RWPE2 (cell line): ENCODE data around the gene CCDC93.
A peak's percentile ranks its signal among the peaks of the same experiment; 100 is the strongest.

ENCODE experiments used
- ATAC-seq: fragments of 200-7000 bp; cut with Tn5 transposase; 3 replicates; pipeline ENCODE4 v1.9.1; 2021; ENCODE audit warnings: low read depth
- DNase-seq: peaks from one replicate; pipeline ENCODE4 v3.0.0-alpha.2; 2020; ENCODE audit warnings: low spot score
- H3K27ac ChIP-seq: fragments of 450-650 bp; 2 replicates; pipeline ENCODE4 v1.5.1; 2017; ENCODE audit warnings: mild to moderate bottlenecking; ENCODE audit not compliant: poor library complexity, severe bottlenecking
- H3K27me3 ChIP-seq: fragments of 250-450 bp; sonication (Bioruptor Pico); 2 replicates; pipeline ENCODE4 v1.5.1; 2021; ENCODE audit warnings: mild to moderate bottlenecking, moderate library complexity; ENCODE audit not compliant: insufficient read depth, poor library complexity, severe bottlenecking
- H3K36me3 ChIP-seq: fragments of 250-450 bp; sonication (Bioruptor Pico); 2 replicates; pipeline ENCODE4 v1.5.1; 2020; ENCODE audit warnings: low read depth, mild to moderate bottlenecking, moderate library complexity
- H3K4me1 ChIP-seq: fragments of 250-450 bp; sonication (Bioruptor Pico); 2 replicates; pipeline ENCODE4 v1.5.1; 2021; ENCODE audit warnings: mild to moderate bottlenecking, moderate library complexity; ENCODE audit not compliant: insufficient read depth, poor library complexity, severe bottlenecking
- H3K4me3 ChIP-seq: fragments of 250-450 bp; sonication (Bioruptor Pico); 2 replicates; pipeline ENCODE4 v1.5.1; 2021; ENCODE audit warnings: mild to moderate bottlenecking, moderate library complexity; ENCODE audit not compliant: severe bottlenecking
- H3K9me3 ChIP-seq: fragments of 250-450 bp; sonication (Bioruptor Pico); 2 replicates; pipeline ENCODE4 v1.5.1; 2021; ENCODE audit warnings: mild to moderate bottlenecking, moderate library complexity; ENCODE audit not compliant: severe bottlenecking
- CTCF ChIP-seq: fragments of 450-650 bp; IDR thresholded peaks from one replicate; pipeline ENCODE4 v1.5.1; 2017; ENCODE audit warnings: mild to moderate bottlenecking, moderate library complexity; ENCODE audit not compliant: poor library complexity, severe bottlenecking

CCDC93 gene

GRCh38 chr2:118010473-118010872 lies 3.4 kb downstream of the CCDC93 start:
- H3K9me3 ChIP-seq, result no peaks in the 10 kb centered on the region
- no peak overlapping the region for H3K4me3 ChIP-seq
- H3K4me1 ChIP-seq, result peaks cover 3% of the 10 kb centered on the region
- no peak for TF ChIP-seq CTCF
- DNase-seq, result no peak
- no peaks in the 10 kb centered on the region for H3K27me3 ChIP-seq
- H3K27ac ChIP-seq, result no peak overlapping the region
- ATAC-seq, result no peak
- H3K36me3 ChIP-seq, result peaks cover 34% of the 10 kb centered on the region

- no peak for TF ChIP-seq CTCF
- peaks cover 56% of the 10 kb centered on the region for H3K36me3 ChIP-seq
- H3K27me3 ChIP-seq, result no peaks in the 10 kb centered on the region
- no peak for ATAC-seq
- no peaks in the 10 kb centered on the region for H3K9me3 ChIP-seq
- H3K27ac ChIP-seq, result no peak overlapping the region
- no peak for DNase-seq
- H3K4me3 ChIP-seq, result no peak overlapping the region
- H3K4me1 ChIP-seq, result no peaks in the 10 kb centered on the region
Observed at GRCh38 chr2:118006861-118007260, 7.0 kb downstream of the CCDC93 start.

- no peaks in the 10 kb centered on the region for H3K27me3 ChIP-seq
- H3K9me3 ChIP-seq, result no peaks in the 10 kb centered on the region
- no peak overlapping the region for H3K27ac ChIP-seq
- no peaks in the 10 kb centered on the region for H3K4me1 ChIP-seq
- TF ChIP-seq CTCF, result no peak
- no peak overlapping the region for H3K4me3 ChIP-seq
- DNase-seq (no peak), ATAC-seq (no peak)
- H3K36me3 ChIP-seq, result peaks cover 60% of the 10 kb centered on the region
Observed at GRCh38 chr2:118006326-118006725, 7.5 kb downstream of the CCDC93 start.

GRCh38 chr2:118003396-118003824 lies 10.5 kb downstream of the CCDC93 start:
- H3K4me1 ChIP-seq, result no peaks in the 10 kb centered on the region
- no peak overlapping the region for H3K4me3 ChIP-seq
- peaks cover 80% of the 10 kb centered on the region for H3K36me3 ChIP-seq
- TF ChIP-seq CTCF, result peak; percentile 90
- peak; percentile 95 for ATAC-seq
- no peaks in the 10 kb centered on the region for H3K9me3 ChIP-seq
- DNase-seq, result no peak
- H3K27me3 ChIP-seq, result no peaks in the 10 kb centered on the region
- no peak overlapping the region for H3K27ac ChIP-seq

- DNase-seq (no peak), ATAC-seq (no peak)
- TF ChIP-seq CTCF, result no peak
- peaks cover 77% of the 10 kb centered on the region for H3K36me3 ChIP-seq
- H3K4me3 ChIP-seq, result no peak overlapping the region
- H3K4me1 ChIP-seq, result no peaks in the 10 kb centered on the region
- no peaks in the 10 kb centered on the region for H3K27me3 ChIP-seq
- no peak overlapping the region for H3K27ac ChIP-seq
- H3K9me3 ChIP-seq, result no peaks in the 10 kb centered on the region
Observed at GRCh38 chr2:118000041-118000440, 13.8 kb downstream of the CCDC93 start.
